OCI-LY1 (cell line): Measurements from ENCODE around the gene PRR5.
"Not testable (repeated sequence)": the region's sequence is repeated elsewhere in the genome, so short reads cannot be mapped to it uniquely, and the experiment has no call there.

Experiments used
- CTCF ChIP-seq: fragments of 200-600 bp; sonication (generic), shearing (Covaris generic); IDR thresholded peaks from 2 replicates; pipeline ENCODE4 v1.5.1; 2017; ENCODE audit warnings: mild to moderate bottlenecking, antibody characterized with exemption, low read length, moderate library complexity, mixed read lengths
- EZH2 ChIP-seq: fragments of 200-600 bp; sonication (generic), shearing (Covaris generic); IDR thresholded peaks from 2 replicates; pipeline ENCODE4 v1.8.0; 2017; ENCODE audit warnings: borderline replicate concordance, mixed run types, mild to moderate bottlenecking, antibody characterized with exemption, low read length, moderate library complexity, mixed read lengths

DNA sequence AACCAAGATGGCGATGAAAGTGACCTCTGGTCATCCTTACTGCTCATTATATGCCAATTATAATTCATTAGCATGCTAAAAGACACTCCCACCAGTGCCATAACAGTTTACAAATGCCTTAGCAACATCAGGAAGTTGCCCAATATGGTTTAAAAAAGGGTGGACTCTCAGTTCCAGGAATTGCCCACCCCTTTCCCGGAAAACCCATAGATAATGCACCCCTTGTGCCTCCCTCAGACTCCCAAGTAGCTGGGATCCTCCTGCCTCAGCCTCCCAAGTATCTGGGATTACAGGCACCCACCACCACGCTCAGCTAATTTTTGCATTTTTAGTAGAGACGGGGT, 45.8 kb downstream of the PRR5 start:
- not testable (repeated sequence) for TF ChIP-seq CTCF, EZH2
